Measurements from ENCODE around the gene YOD1. TPM values are rescaled to one million over a fixed set of nuclear protein-coding genes. Genes with fewer than 3 reads are reported as not detected.

The YOD1 gene
- total RNA-seq, 1 donor = 16.0 TPM

- DNase-seq (ENCODE audit: low read depth) = no peak
- TF ChIP-seq CTCF (IDR thresholded peaks at IDR 0.05; ENCODE audit: insufficient read depth, low read depth, low read length) = no peak
Observed at GRCh38 chr1:207009945-207010344, 41.1 kb downstream of the YOD1 start.

GRCh38 chr1:207009182-207009850 lies 41.7 kb downstream of the YOD1 start:
- DNase-seq (ENCODE audit: low read depth) = no peak
- no peak overlapping the region for H3K4me3 ChIP-seq (ENCODE audit: low read depth, low read length)
- no peak for TF ChIP-seq CTCF (IDR thresholded peaks at IDR 0.05; ENCODE audit: insufficient read depth, low read depth, low read length)

More at GRCh38 chr1:207009945-207010344, 41.1 kb downstream of the YOD1 start:
- no peak overlapping the region for H3K4me3 ChIP-seq (ENCODE audit: low read depth, low read length)

- peak; percentile 14 for DNase-seq (ENCODE audit: low read depth)
- no peak for TF ChIP-seq CTCF (IDR thresholded peaks at IDR 0.05; ENCODE audit: insufficient read depth, low read depth, low read length)
- H3K4me3 ChIP-seq (ENCODE audit: low read depth, low read length) = no peak overlapping the region
Observed at GRCh38 chr1:207007352-207008033, 43.5 kb downstream of the YOD1 start.

GRCh38 chr1:207006914-207007313 lies 44.1 kb downstream of the YOD1 start:
- TF ChIP-seq CTCF (IDR thresholded peaks at IDR 0.05; ENCODE audit: insufficient read depth, low read depth, low read length) = no peak
- no peak overlapping the region for H3K4me3 ChIP-seq (ENCODE audit: low read depth, low read length)
- DNase-seq (ENCODE audit: low read depth) = no peak

- no peak overlapping the region for H3K4me3 ChIP-seq (ENCODE audit: low read depth, low read length)
- no peak for DNase-seq (ENCODE audit: low read depth)
- TF ChIP-seq CTCF (IDR thresholded peaks at IDR 0.05; ENCODE audit: insufficient read depth, low read depth, low read length) = no peak
Observed at GRCh38 chr1:207006083-207006482, 44.9 kb downstream of the YOD1 start.

- peak; percentile 64 for DNase-seq (ENCODE audit: low read depth)
Observed at GRCh38 chr1:207004931-207005830, 45.8 kb downstream of the YOD1 start.

More at GRCh38 chr1:207004931-207005830, 45.8 kb downstream of the YOD1 start:
- peak; percentile 89 for TF ChIP-seq CTCF (IDR thresholded peaks at IDR 0.05; ENCODE audit: insufficient read depth, low read depth, low read length)
- no peak overlapping the region for H3K4me3 ChIP-seq (ENCODE audit: low read depth, low read length)
